Fibroblast of skin of left biceps (primary cell): ENCODE measurements around the gene IRS2.

Source experiments
- DNase-seq, 2 experiments: peaks; one replicate each; pipeline ENCODE4 v3.0.0-alpha.2; 2013; ENCODE audit warnings: low read depth in 2 of 2

The IRS2 gene

DNA sequence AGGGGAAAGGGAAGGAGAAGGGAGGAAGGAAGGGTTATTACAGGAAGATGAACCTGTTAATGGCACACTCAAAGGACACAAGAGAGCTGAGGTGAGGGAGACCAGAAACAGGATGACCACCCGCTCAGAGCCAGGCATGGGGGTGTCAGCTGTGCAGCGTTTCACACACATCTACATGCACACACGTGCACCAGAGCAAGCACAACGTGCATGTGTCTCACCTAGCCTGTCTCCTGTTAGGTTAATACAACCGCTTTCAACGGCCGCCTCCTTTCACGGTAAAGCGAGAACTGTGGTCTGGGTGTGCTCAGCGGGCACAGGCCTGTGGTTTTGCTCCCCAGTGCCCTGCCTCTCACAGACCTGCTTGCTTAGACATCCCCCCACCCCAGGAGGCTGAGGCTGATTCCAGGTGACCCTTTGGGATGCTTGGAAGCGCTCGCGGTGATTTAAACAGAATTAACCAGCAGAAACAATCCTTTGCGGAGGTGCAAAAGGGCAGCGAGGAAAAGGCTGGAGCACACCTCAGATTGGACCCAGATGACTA, 27.4 kb downstream of the IRS2 start:
- DNase-seq: no peak

- no peak for DNase-seq
These were observed 29.6 kb downstream of the IRS2 start for GRCh38 chr13:109756778-109757177.

- no peak for DNase-seq
These were observed 30.4 kb downstream of the IRS2 start for GRCh38 chr13:109755997-109756396.

DNA sequence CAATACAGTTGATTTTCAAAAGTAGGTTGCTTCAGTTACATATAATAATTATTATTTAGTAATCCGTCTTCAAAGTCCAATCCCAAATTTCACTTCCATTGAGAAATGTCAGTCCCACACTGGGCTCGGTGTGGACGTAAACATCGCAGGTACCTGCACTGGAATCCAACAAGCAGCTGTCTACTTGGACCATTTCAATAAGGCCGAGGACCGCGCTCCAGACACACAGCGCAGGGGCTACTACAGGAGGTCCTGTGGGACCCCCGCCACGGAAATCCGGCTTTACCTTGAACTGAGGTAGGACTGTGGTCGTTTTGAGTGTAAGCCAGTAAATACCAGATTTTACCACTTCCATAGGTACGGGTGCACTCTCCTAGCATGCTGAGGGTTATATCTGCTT, 30.8 kb downstream of the IRS2 start:
- DNase-seq: no peak

- DNase-seq: no peak
These were observed 34.9 kb downstream of the IRS2 start for GRCh38 chr13:109751477-109751876.

DNA sequence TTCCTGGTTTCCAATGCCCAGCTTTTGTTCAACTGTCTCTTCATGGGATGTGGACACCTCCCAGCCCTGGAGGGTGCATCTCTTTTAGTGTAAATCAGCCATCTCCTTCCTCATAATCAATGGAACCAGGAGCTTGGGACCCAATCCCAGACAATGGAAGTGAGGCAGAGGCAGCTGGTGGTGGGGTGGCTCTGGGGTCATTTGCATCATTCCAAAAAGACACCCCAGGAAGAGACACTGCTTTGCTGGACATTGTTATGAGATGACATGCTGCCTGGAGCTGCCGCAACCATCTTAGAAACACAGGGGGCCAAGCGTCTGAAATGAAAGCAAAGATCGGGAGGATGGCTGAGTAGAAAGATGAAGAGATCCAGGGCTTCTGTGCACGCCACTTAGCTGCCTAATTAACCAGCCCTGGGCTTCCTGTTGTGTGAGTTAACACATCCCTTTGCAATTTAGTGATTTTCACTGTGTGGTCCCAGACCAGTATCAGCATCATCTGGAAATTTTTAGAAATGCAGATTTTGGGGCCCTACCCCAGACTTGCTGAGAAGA, 36.1 kb downstream of the IRS2 start:
- DNase-seq: no peak

GRCh38 chr13:109749365-109749764, 37.0 kb downstream of the IRS2 start:
- DNase-seq: no peak

DNA sequence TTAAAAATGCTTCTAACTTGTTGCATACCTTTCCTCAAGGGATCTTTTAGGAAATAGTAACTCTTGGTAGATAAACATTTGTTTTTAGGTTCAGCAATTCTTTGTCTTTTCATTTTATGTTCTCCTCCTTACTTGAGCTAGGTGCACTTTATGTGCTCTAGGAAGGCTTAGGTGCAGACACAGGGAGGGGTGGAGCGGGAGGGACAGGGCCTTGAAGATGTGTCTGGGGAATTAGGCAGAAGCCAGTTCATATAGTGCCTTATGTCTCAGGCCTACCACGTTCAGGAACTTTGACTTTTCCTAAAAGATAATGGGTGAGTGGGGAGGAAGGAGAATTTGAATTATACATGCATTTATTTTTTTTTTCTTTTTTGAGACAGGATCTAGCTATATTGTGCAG, 37.7 kb downstream of the IRS2 start:
- no peak for DNase-seq

DNA sequence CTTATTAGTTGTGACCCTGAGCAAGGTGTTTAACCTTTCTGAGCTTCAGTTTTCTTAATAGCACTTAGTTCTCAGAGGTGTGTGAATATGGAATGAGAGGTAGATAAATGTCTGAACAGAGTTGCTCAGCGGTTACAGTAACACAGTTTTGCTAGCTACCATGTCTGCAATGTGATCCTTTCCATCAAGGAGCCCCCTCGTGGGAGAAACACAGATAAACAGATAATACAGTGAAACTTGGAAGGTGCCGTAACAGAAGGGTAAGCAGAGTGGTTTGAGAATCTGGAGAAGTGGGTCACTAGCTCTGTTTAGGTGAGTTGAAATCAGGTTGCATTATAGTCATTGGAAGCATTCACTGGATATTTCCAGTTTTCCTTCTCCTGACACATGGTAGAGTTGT, 38.9 kb downstream of the IRS2 start:
- DNase-seq: no peak

DNA sequence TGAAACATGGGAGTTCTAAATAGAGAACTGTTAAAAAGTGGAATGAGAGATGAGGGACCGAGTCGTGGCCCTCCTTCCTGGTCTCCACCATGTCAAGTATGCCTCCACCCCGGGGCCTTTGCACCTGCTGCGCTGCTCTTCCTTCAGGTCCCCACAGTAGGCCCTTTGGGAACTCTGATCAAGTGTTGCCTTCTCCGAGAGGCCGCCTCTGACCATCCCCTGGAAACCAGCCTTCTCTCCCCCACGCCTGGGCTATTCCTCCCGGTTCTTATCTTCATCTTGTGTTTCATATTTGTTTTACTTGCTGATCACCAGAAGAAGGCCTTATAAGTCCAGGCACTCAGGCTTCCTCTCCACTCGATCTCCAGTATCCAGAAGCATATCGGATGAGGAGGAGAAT, 40.0 kb downstream of the IRS2 start:
- no peak for DNase-seq

GRCh38 chr13:109745702-109746101, 40.7 kb downstream of the IRS2 start:
- DNase-seq: no peak

GRCh38 chr13:109745060-109745459, 41.3 kb downstream of the IRS2 start:
- DNase-seq: no peak

- DNase-seq: no peak
These were observed 41.8 kb downstream of the IRS2 start for GRCh38 chr13:109744512-109745051.

DNA sequence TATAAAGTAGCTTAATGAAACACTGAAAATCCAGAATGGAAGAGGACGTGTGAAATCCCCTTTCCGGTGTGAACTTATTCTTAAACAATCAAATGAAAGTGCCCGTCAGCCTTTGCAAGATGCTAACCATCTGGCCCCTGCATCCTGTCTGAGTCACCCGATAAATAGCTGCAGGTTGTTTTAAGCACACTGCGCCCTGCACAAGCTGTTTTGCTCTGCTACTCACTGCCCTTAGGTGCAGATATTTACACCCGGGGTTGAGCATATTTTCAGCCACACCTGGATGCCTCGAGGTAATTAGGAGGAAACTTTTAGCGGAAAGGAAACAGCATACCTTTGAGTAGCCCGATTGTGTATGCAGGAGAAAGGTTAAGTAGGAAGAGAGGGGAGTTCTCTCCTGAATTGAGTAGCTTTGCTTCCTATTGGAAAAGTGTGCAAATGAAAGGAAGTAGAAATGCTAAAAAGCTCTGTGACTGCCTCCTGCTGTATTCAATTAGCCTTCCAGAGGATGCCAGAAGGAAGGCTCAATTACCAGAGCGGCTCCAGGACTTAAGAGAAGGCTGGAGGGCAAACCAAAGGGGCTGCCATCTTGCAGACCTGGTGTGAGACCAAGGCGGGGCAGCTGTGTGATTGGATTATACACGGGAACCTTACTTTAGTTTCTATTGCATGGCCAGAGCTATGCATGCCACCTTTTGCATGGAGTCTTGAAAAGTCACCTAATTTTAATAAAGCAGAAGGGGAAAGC, 42.5 kb downstream of the IRS2 start:
- DNase-seq: peak; percentile 18 to 20

- no peak for DNase-seq
These were observed 44.4 kb downstream of the IRS2 start for GRCh38 chr13:109741966-109742365.

GRCh38 chr13:109740721-109741120, 45.7 kb downstream of the IRS2 start:
- no peak for DNase-seq

- DNase-seq: no peak
These were observed 46.3 kb downstream of the IRS2 start for GRCh38 chr13:109740121-109740520.

DNA sequence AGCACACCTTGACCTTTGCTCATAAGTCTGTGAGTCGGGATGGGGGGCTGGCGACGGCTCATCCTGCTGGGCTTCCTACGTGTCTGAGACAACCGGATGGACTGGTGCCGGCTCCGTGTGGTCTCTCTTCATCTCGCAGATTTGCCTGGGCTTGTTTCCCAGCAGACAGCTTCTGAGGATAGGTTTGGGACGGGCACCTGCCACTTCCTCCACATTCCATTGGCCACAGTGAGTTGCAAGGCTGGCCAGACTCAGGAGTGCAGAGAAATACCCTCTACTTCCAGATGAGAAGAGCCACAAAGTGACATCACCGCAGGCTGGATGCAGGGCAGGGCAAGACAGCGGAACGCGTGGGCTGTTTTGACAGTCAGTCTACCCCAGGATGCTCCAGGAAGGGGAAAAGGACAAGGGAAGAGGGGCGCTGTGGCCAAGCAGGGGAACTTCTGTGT, 48.1 kb downstream of the IRS2 start:
- DNase-seq: no peak

GRCh38 chr13:109737606-109738005, 48.8 kb downstream of the IRS2 start:
- DNase-seq: no peak

GRCh38 chr13:109737046-109737573, 49.3 kb downstream of the IRS2 start:
- DNase-seq: no peak

- no peak for DNase-seq
These were observed 50.9 kb downstream of the IRS2 start for GRCh38 chr13:109735436-109735966.

- DNase-seq: no peak
These were observed 52.2 kb downstream of the IRS2 start for GRCh38 chr13:109734002-109734785.
